Ovary (tissue), 3 donors: Measurements from ENCODE around the gene HERC4.

Source experiments
- POLR2A ChIP-seq: fragments of 450-650 bp; IDR thresholded peaks from one replicate; pipeline ENCODE4 v1.6.1; 2017; ENCODE audit warnings: antibody characterized with exemption, mild to moderate bottlenecking, moderate library complexity
- TF ChIP-seq, protein P1 (sequence below), 3 donors: fragments of 450-650 bp in 2 of 3; fragments of 200-600 bp in 1 of 3; IDR thresholded peaks; one replicate each; pipeline versions ENCODE4 v1.5.1 to v1.8.0; 2016 to 2022; ENCODE audit warnings: antibody characterized with exemption in 3 of 3, mild to moderate bottlenecking in 1 of 3
- donor health status: DM: no; HTN: no; CAD: no.

DNA sequence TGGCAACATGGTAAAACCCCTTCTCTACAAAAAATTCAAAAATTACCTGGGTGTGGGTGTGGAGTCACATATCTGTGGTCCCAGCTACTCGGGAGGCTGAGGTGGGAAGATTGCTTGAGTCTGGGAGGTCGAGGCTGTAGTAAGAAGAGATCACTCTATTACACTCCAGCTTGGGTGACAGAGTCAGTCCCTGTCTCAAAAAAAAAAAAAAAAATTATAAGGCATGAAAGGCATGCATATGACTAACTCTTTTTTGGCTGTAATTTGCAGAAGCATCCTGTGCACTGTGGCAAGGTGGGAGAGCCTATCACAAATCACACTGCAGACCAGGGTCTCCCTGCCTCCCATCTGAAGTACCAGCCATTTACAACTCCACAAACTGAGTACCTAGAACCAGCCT lies 20.1 kb upstream of the HERC4 start:
- TF ChIP-seq POLR2A, result no peak
- TF ChIP-seq, protein P1, sequence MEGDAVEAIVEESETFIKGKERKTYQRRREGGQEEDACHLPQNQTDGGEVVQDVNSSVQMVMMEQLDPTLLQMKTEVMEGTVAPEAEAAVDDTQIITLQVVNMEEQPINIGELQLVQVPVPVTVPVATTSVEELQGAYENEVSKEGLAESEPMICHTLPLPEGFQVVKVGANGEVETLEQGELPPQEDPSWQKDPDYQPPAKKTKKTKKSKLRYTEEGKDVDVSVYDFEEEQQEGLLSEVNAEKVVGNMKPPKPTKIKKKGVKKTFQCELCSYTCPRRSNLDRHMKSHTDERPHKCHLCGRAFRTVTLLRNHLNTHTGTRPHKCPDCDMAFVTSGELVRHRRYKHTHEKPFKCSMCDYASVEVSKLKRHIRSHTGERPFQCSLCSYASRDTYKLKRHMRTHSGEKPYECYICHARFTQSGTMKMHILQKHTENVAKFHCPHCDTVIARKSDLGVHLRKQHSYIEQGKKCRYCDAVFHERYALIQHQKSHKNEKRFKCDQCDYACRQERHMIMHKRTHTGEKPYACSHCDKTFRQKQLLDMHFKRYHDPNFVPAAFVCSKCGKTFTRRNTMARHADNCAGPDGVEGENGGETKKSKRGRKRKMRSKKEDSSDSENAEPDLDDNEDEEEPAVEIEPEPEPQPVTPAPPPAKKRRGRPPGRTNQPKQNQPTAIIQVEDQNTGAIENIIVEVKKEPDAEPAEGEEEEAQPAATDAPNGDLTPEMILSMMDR (IDR thresholded peaks at IDR 0.05), result no peak
